WERI-Rb-1 (cell line): Measurements from ENCODE around the gene AMTN.
"Not testable (repeated sequence)": the region's sequence is repeated elsewhere in the genome, so short reads cannot be mapped to it uniquely, and the experiment has no call there.

Source experiments
- DNase-seq: peaks from one replicate; pipeline ENCODE4 v3.0.0-alpha.2; 2020
- H3K27ac ChIP-seq: fragments of 250-450 bp; sonication (Bioruptor Pico); 2 replicates; pipeline ENCODE4 v1.5.1; 2020; ENCODE audit warnings: mild to moderate bottlenecking, moderate library complexity
- H3K27me3 ChIP-seq: fragments of 250-450 bp; sonication (Bioruptor Pico); 2 replicates; pipeline ENCODE4 v1.5.1; 2021; ENCODE audit warnings: mild to moderate bottlenecking, low read depth, moderate library complexity; ENCODE audit not compliant: insufficient read depth, severe bottlenecking
- H3K36me3 ChIP-seq: fragments of 250-450 bp; sonication (Bioruptor Pico); 2 replicates; pipeline ENCODE4 v1.5.1; 2020; ENCODE audit warnings: mild to moderate bottlenecking, moderate library complexity
- H3K4me3 ChIP-seq: 2 replicates; pipeline ENCODE4 v1.5.1; 2011; ENCODE audit warnings: low read depth, mild to moderate bottlenecking, control low read depth, low read length
- H3K9me3 ChIP-seq: fragments of 250-450 bp; sonication (Bioruptor Pico); 2 replicates; pipeline ENCODE4 v1.5.1; 2021; ENCODE audit warnings: mild to moderate bottlenecking, moderate library complexity; ENCODE audit not compliant: severe bottlenecking
- TF ChIP-seq, protein P1 (sequence below): IDR thresholded peaks from 2 replicates; pipeline ENCODE4 v1.5.1; 2011; ENCODE audit warnings: low read depth, mild to moderate bottlenecking, control low read depth, inconsistent platforms, low read length

Gene AMTN, protein sequence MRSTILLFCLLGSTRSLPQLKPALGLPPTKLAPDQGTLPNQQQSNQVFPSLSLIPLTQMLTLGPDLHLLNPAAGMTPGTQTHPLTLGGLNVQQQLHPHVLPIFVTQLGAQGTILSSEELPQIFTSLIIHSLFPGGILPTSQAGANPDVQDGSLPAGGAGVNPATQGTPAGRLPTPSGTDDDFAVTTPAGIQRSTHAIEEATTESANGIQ

DNA sequence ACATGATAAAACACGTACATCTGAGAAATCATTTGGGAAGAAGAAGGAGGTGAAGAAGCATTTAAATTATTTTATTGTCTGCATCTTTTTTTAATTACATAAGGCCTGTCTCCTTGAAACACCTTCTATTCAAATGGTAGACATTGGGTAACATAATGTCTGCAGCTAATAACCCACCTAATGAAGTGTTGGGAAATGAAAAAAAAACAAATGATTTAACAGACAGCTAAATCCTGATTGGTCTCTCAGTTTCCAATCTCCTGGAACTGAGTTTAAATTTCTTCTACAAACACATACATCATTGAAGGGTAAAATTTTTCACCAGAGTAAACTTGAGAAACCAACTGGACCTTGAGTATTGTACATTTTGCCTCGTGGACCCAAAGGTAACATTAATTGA lies at the start of gene AMTN:
Gene AMTN, plus strand, starts transcription at position 301 of the 400 bp plus-strand sequence. CDS start 209 bp downstream, outside the sequence.
- H3K27ac ChIP-seq = no peak within 1 kb of the TSS
- H3K4me3 ChIP-seq = no peak within 1 kb of the TSS
- H3K36me3 ChIP-seq = no peaks in the 10 kb centered on the region
- TF ChIP-seq, protein P1, sequence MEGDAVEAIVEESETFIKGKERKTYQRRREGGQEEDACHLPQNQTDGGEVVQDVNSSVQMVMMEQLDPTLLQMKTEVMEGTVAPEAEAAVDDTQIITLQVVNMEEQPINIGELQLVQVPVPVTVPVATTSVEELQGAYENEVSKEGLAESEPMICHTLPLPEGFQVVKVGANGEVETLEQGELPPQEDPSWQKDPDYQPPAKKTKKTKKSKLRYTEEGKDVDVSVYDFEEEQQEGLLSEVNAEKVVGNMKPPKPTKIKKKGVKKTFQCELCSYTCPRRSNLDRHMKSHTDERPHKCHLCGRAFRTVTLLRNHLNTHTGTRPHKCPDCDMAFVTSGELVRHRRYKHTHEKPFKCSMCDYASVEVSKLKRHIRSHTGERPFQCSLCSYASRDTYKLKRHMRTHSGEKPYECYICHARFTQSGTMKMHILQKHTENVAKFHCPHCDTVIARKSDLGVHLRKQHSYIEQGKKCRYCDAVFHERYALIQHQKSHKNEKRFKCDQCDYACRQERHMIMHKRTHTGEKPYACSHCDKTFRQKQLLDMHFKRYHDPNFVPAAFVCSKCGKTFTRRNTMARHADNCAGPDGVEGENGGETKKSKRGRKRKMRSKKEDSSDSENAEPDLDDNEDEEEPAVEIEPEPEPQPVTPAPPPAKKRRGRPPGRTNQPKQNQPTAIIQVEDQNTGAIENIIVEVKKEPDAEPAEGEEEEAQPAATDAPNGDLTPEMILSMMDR = no peak
- H3K27me3 ChIP-seq = no peaks in the 10 kb centered on the region
- H3K9me3 ChIP-seq = no peaks in the 10 kb centered on the region
- no peak for DNase-seq

DNA sequence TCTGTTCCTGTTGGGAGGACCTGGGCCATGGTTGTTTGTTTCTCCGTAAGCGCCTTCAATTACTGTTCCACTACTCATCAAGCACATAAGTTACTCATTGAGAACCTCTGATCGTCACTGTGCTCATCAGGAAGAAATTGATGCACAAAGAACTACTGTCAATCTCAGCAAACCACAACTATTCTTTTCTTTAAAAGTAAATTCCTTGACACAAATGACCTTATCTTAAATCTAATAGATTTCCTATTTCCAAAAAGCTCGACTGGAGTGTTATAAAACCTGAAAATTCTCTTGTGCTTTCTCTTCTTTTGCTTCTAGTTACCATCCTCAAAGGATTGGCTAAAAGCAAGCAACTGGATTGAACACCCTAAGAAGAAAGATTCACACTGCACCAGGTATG lies 46.5 kb upstream of the AMTN start, which contains the start of gene MUC7:
Gene MUC7, plus strand, starts transcription at position 301 of the 400 bp plus-strand sequence. CDS start 1,825 bp downstream, outside the sequence.
- Histone ChIP-seq H3K27me3 (no peaks in the 10 kb centered on the region), H3K27ac (no peak within 1 kb of the TSS), H3K36me3 (no peaks in the 10 kb centered on the region), H3K9me3 (peaks cover 2% of the 10 kb centered on the region), H3K4me3 (no peak within 1 kb of the TSS)
- TF ChIP-seq, protein P1 = no peak
- DNase-seq = no peak

DNA sequence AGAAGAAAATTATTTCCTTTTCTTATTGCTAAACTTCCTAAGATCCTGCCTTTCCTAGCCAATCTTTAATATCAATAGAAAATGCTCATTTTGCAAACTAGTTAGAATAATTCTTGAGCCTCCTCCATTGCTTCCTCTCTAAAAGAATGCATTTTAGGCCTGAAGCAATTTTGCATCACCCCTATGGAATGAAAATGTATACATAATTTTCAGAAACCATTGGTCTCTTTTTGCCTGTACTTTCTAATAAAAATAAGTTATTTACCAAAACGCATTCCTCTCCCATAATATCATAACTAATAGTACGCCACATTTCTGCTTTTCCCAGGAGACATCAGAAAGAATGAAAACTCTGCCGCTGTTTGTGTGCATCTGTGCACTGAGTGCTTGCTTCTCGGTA lies 44.7 kb upstream of the AMTN start:
- no peak for DNase-seq
- TF ChIP-seq, protein P1 = no peak
- H3K9me3 ChIP-seq = peaks cover 2% of the 10 kb centered on the region
- no peak overlapping the region for H3K4me3 ChIP-seq
- no peaks in the 10 kb centered on the region for H3K27me3 ChIP-seq
- no peaks in the 10 kb centered on the region for H3K36me3 ChIP-seq
- no peak overlapping the region for H3K27ac ChIP-seq

DNA sequence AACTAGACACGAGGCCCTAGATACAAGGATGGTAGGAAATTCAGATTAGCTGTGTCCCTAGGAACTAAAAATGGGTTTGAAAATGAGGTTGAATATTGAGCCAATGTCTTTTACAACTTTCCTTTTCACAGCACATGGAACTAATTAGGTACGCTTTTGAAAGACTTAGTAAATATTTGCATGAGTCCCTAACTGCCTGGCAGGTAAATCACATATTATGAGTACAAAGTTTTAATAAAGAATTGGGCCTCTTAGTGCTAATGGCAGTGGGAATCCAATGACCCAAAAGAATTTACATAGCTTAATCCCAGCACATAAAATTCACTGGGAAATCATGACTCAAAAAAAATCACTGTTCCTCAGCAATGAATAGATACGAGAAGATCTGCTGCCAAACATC lies 29.6 kb upstream of the AMTN start:
- Histone ChIP-seq H3K36me3 (no peaks in the 10 kb centered on the region), H3K4me3 (no peak overlapping the region), H3K27ac (no peak overlapping the region), H3K9me3 (no peaks in the 10 kb centered on the region), H3K27me3 (no peaks in the 10 kb centered on the region)
- no peak for DNase-seq
- TF ChIP-seq, protein P1 = no peak

DNA sequence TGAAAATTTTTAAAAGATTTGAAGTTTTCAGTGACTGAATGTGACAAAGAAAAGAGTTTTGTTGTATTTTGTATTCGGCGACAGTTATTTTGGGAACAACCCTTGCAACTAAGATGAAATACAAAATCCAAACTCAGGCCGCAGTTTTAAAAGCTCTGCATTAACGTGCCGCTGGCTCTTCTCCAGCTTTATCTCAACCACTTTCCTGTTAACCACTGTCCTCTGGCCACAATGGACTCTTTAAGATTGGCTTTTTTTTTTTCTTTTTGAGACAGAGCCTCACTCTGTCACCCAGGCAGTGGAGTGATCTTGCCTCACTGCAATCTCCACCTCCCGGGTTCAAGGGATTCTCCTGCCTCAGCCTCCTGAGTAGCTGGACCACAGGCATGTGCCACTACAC lies 22.1 kb upstream of the AMTN start:
- Histone ChIP-seq H3K27ac (no peak overlapping the region), H3K27me3 (no peaks in the 10 kb centered on the region), H3K4me3 (no peak overlapping the region), H3K36me3 (no peaks in the 10 kb centered on the region), H3K9me3 (no peaks in the 10 kb centered on the region)
- TF ChIP-seq, protein P1 = no peak
- DNase-seq = no peak

DNA sequence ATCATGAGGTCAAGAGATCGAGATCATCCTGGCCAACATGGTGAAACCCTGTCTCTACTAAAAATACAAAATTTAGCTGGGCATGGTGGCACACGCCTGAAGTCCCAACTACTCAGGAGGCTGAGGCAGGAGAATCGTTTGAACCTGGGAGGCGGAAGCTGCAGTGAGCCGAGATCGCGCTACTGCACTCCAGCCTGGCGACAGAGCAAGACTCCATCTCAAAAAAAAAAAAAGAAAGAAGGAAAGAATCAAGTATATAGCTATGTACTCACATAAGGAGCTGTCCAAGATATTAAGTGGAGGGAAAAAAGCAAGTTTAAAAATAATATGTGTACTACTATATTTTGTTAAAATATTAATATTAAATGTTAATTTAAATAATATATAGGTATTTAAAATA lies 16.5 kb upstream of the AMTN start:
- not testable (repeated sequence) for H3K36me3 ChIP-seq, H3K4me3 ChIP-seq, H3K27me3 ChIP-seq, H3K9me3 ChIP-seq, H3K27ac ChIP-seq, DNase-seq
